Stimulated activated naive CD8-positive, alpha-beta T cell treated with anti-CD3 and anti-CD28 coated beads, Interleukin-15, Interleukin-2, amounts not matched to agents 100 U/mL and 50 U/mL, for 24 hours (primary cell): ENCODE data around the gene PRKACA.
A peak's percentile ranks its signal among the peaks of the same experiment; 100 is the strongest.
"Not testable (repeated sequence)": the region's sequence is repeated elsewhere in the genome, so short reads cannot be mapped to it uniquely, and the experiment has no call there.

Source experiments
- ATAC-seq: fragments of 150-1000 bp; cut with Tn5 transposase; one replicate; pipeline ENCODE4 v1.10.0; 2021
- DNase-seq: peaks from one replicate; pipeline ENCODE4 v3.0.0; 2021

The PRKACA gene

GRCh38 chr19:14048443-14049153 lies 69.0 kb downstream of the PRKACA start:
- ATAC-seq, result peak; percentile 91
- DNase-seq, result peak; percentile 88

- not testable (repeated sequence) for DNase-seq, ATAC-seq
These were observed 69.7 kb downstream of the PRKACA start for GRCh38 chr19:14047866-14048265.

GRCh38 chr19:14042659-14043608 lies 74.6 kb downstream of the PRKACA start:
- ATAC-seq (peak; percentile 46), DNase-seq (peak; percentile 32)
